D721Med (cell line): ENCODE measurements around the gene EPB41L2.
A peak's percentile ranks its signal among the peaks of the same experiment; 100 is the strongest.

Source experiments
- DNase-seq: peaks from one replicate; pipeline ENCODE4 v3.0.0; 2011; ENCODE audit warnings: low spot score; ENCODE audit not compliant: insufficient read length
- FAIRE-seq: peaks from 2 replicates; lab custom pipeline; 2011; peaks lifted over from hg19 to GRCh38; lab: Jason Lieb, UNC
- TF ChIP-seq, protein P1 (sequence below): IDR thresholded peaks from 2 replicates; pipeline ENCODE4 v1.5.1; 2012; ENCODE audit warnings: mild to moderate bottlenecking, control low read depth; ENCODE audit not compliant: insufficient read depth; ENCODE audit errors: missing control alignments

Gene EPB41L2

DNA sequence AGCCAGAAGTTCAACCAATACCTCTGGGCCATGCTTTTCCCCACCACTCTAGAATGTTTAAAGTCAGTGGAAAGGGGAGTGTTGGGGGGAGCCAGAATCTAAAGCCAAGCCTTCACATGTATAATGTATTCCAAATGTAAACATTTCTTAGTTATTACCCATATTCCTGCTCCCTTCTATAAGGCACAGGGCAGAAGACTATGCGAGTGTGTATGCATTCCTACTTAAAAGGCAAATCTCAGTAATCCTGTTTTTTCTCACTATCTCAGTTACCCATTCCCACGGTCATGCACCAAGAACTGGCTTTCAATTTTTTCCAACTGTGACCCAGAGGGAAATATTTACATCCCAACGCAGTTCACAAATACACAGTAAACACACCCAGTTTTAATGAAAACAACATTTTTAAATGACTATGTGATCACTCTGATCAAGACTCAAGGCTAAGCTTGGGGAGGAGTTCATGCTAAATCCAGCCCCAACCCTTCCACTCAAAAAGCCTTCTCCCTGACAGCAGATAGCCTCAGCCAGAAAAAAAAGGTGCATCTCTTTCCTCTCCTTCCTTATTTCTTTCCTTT is 57.5 kb downstream of the EPB41L2 start:
- TF ChIP-seq, protein P1, sequence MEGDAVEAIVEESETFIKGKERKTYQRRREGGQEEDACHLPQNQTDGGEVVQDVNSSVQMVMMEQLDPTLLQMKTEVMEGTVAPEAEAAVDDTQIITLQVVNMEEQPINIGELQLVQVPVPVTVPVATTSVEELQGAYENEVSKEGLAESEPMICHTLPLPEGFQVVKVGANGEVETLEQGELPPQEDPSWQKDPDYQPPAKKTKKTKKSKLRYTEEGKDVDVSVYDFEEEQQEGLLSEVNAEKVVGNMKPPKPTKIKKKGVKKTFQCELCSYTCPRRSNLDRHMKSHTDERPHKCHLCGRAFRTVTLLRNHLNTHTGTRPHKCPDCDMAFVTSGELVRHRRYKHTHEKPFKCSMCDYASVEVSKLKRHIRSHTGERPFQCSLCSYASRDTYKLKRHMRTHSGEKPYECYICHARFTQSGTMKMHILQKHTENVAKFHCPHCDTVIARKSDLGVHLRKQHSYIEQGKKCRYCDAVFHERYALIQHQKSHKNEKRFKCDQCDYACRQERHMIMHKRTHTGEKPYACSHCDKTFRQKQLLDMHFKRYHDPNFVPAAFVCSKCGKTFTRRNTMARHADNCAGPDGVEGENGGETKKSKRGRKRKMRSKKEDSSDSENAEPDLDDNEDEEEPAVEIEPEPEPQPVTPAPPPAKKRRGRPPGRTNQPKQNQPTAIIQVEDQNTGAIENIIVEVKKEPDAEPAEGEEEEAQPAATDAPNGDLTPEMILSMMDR, result no peak
- no peak for DNase-seq
- FAIRE-seq, result no peak

DNA sequence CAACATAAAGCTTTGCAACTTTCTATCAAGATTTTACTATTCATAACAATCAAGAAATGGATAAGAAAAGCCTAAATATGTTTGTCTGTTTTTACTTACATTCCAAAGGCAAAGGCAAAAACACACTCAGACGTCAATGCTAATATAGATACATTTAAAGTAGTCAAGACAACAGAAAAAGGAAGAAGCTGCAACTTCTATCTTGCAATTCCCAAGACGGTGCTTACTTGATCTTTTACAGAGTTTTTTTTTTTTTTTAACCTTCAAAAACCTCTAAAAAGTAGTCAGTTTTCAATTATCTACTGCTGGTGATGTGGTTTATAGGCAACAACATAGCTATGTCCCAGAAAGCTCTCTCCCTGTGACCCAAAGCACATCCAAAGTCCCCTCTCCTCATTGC is 58.1 kb downstream of the EPB41L2 start:
- TF ChIP-seq, protein P1, result no peak
- FAIRE-seq (no peak), DNase-seq (no peak)

DNA sequence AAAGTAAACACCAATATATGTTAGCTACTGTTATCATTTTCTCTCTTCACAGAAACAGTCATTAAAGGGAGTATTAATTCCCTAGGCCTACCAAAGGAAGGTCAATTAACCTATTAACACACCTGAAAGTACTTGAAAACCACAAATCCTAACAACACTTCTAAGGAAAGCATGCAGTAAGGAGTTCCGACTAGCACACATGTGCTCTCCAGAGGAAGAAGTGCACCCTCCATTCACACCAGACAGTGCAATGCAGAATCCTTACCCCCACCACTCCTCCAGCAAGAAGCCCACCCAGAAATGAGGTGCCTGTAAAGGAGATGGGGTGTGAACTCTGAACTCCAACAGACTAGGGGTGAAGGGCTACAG is 58.7 kb downstream of the EPB41L2 start:
- TF ChIP-seq, protein P1, result no peak
- no peak for FAIRE-seq
- DNase-seq, result no peak

DNA sequence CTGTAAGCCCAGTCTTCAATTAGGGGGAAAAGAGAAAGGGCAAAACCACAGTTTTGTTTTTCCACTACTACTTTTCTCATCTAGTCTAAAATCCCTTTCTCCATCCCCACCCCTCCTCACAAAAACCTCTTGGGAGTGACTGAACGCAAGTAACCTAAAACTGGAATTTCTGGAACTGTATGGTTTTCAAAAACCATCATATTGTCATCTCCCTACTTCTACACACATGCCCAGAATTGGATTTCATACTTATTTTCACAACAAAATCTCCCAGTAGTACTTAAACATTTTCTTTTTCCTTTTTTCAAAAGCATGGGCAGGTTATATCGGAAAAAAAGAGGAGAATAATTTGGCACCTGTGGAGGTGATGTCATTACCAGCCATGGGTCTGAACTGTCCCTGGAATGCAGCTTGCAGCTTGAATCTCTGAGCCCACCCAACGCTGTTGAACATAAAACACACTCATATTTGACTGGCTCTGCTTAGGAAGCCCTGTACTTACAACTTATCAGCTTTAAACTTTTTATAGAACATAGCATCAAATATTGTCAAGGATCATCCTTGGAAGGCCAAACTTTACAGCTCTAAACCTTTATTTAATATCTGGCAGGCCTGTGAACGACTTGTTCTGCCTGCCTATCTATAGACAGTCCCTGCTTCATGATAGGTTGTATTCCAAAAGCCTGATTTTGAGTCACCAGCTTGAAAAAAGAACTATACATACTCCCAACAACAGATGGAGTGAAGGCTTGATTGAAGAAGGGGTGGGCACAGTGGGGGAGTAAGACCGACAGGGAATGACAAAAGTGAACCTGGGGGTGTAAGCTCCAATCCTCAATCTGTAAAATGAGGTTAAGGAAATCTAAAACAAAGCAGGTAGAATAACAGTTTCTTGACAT is 59.3 kb downstream of the EPB41L2 start:
- no peak for DNase-seq
- no peak for FAIRE-seq
- TF ChIP-seq, protein P1, result no peak

DNA sequence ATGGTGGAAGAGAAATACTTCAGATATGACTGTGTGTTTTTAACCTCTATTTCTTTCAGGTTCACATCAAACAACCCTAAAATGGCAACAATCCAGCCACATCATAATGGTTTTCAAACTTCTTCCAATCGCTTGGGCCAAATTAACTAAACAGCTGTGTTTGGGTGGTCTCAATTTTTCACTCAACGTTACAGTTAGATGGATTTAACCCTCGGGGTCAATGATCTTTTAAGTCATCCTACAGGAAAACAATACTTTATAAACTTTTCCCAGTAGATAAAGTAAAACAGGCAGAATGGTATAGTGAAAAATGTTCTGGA is 60.4 kb downstream of the EPB41L2 start:
- TF ChIP-seq, protein P1, result no peak
- DNase-seq, result no peak
- peak; percentile 44 for FAIRE-seq

DNA sequence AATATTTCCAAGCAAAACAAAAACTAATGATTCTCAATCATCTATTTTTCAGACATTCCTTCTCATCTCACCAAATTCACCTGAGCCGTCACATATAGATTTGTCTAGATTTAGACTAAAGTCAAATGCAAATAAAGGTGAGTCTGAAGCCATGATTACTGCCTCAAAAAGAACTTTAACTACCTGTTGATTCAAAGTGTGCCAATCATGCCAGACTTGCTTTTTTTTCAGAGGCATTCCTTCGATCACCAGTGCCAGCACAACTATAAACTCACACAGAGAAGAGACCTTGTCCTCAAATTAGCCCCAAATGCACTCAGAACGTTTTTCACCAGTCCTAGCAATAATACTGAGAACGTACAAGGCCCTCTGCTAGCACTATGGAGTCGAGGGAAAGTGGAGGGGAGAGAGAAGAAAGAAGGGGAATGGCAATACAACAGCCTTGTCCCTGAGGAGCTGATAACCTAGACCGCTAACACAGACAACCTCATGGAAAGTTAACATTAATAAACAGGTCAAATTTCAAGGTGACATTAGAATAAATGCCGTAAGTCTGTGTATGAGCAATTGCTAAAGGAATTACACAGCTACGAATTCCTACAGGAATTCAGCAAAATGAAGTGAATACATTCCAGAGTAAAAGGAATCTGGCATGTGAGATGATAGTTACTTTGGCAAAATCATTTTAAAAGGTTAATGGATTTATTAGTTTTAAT is 60.9 kb downstream of the EPB41L2 start:
- FAIRE-seq, result no peak
- no peak for DNase-seq
- TF ChIP-seq, protein P1, result no peak
